HepG2 (cell line): ENCODE results near the gene PTGIR. TPM values are rescaled to one million over a fixed set of nuclear protein-coding genes. Genes with fewer than 3 reads are reported as not detected.

Source experiments
- ATAC-seq: fragments of 200-7000 bp; cut with Tn5 transposase; 3 replicates; pipeline ENCODE4 v1.9.1; 2020; ENCODE audit warnings: mild to moderate bottlenecking, moderate library complexity
- BruUV-seq: library from RNA; stranded (reverse); fragments of 400-500 nt; replicated peaks from 2 replicates; lab custom pipeline; 2021; lab: Mats Ljungman, UMichigan
- CTCF ChIA-PET: fragments of 300-600 bp; formaldehyde crosslinking; extraction: SDS; loops from one replicate; lab custom pipeline; 2021; ENCODE audit warnings: low total read pairs, inconsistent platforms, low intra/inter-chr PET ratio; lab: Yijun Ruan, JAX
- POLR2A ChIA-PET: fragments of 350-600 bp; sonication (Branson Sonifier 250); formaldehyde crosslinking; loops from one replicate; lab custom pipeline; 2020; ENCODE audit warnings: antibody characterized with exemption, inconsistent platforms; lab: Yijun Ruan, JAX
- DNase-seq: peaks from one replicate; pipeline ENCODE4 v3.0.0-alpha.2; 2015; ENCODE audit warnings: low spot score
- FAIRE-seq: peaks from 3 replicates; lab custom pipeline; 2011; peaks lifted over from hg19 to GRCh38; lab: Jason Lieb, UNC
- H2AFZ ChIP-seq: one replicate; pipeline ENCODE4 v1.6.1; 2011; ENCODE audit warnings: low read length, inconsistent platforms
- H3K27ac ChIP-seq: fragments of 300-600 bp; 3 replicates; pipeline ENCODE4 v1.8.0; 2011; ENCODE audit warnings: mixed run types, mild to moderate bottlenecking, mixed read lengths, low read length, inconsistent platforms; ENCODE audit not compliant: insufficient read depth; ENCODE audit errors: extremely low read length
- H3K27me3 ChIP-seq, 2 experiments: fragments of 200-600 bp in 1 of 2; 2 replicates in 1 of 2; 3 replicates in 1 of 2; pipeline versions ENCODE4 v1.6.0 to v1.8.0; 2011; ENCODE audit warnings: low read length in 2 of 2, mild to moderate bottlenecking in 2 of 2, moderate library complexity in 2 of 2, inconsistent platforms in 1 of 2; ENCODE audit not compliant: insufficient read depth in 2 of 2, control insufficient read depth in 1 of 2
- H3K36me3 ChIP-seq, 2 experiments: fragments of 200-600 bp in 1 of 2; replicated peaks in 1 of 2; 2 replicates in 1 of 2; 3 replicates in 1 of 2; pipeline versions ENCODE4 v1.5.1 to v1.8.0; 2011; ENCODE audit warnings: low read length in 2 of 2, inconsistent platforms in 1 of 2; ENCODE audit not compliant: insufficient read depth in 2 of 2, control insufficient read depth in 1 of 2
- H3K4me1 ChIP-seq: 2 replicates; pipeline ENCODE4 v1.5.1; 2012; ENCODE audit warnings: low read length, inconsistent platforms; ENCODE audit not compliant: insufficient read depth
- H3K4me2 ChIP-seq: 2 replicates; pipeline ENCODE4 v1.6.0; 2011; ENCODE audit warnings: low read depth, low read length, inconsistent platforms
- H3K4me3 ChIP-seq, 3 experiments: fragments of 200-600 bp in 1 of 3; sonication (generic), shearing (Covaris generic) in 1 of 3; replicated peaks in 1 of 3; 2 replicates each; pipeline ENCODE4 v1.5.1; 2011 to 2016; ENCODE audit warnings: low read length in 3 of 3, inconsistent platforms in 2 of 3, low read depth in 2 of 3, mild to moderate bottlenecking in 2 of 3, control low read depth in 1 of 3, mixed read lengths in 1 of 3; ENCODE audit not compliant: insufficient read depth in 1 of 3
- H3K79me2 ChIP-seq: one replicate; pipeline ENCODE4 v1.6.1; 2011; ENCODE audit warnings: low read length, inconsistent platforms; ENCODE audit not compliant: insufficient read depth
- H3K9ac ChIP-seq: 2 replicates; pipeline ENCODE4 v1.6.0; 2011; ENCODE audit warnings: mild to moderate bottlenecking, low read depth, low read length, inconsistent platforms; ENCODE audit not compliant: insufficient read depth
- H3K9me3 ChIP-seq: 2 replicates; pipeline ENCODE4 v1.5.1; 2012; ENCODE audit warnings: mild to moderate bottlenecking, low read length
- H4K20me1 ChIP-seq: 2 replicates; pipeline ENCODE4 v1.6.0; 2011; ENCODE audit warnings: inconsistent platforms, mild to moderate bottlenecking, low read length, moderate library complexity; ENCODE audit not compliant: insufficient read depth
- AGO2 ChIP-seq: fragments of 200-400 bp; formaldehyde crosslinking; optimal IDR thresholded peaks from 2 replicates; pipeline ENCODE3; 2017; ENCODE audit warnings: mild to moderate bottlenecking, low read depth, low read length, moderate library complexity
- whole genome bisulfite sequencing: methylation state at CpG from one replicate; pipeline ENCODE4 v1.1.6; 2017; ENCODE audit warnings: low lambda C conversion rate; 5-methylcytosine and 5-hydroxymethylcytosine counted together
- in situ Hi-C: cut with HindIII; loops from 2 replicates; pipeline ENCODE4 v1.10.0; 2017; ENCODE audit warnings: low pct_unique_long_range_greater_than_20kb; ENCODE audit not compliant: extremely low pct_ligation_motif_present
- intact Hi-C: fragments of 100-400 bp; cut with micrococcal nuclease; formaldehyde crosslinking; loops from one replicate; pipeline ENCODE4 v1.10.0; 2022; ENCODE audit not compliant: unreplicated experiment
- polyA plus RNA-seq, 8 experiments: library from polyadenylated mRNA; depleted of rRNA in 3 of 8; stranded (reverse) in 7 of 8; unstranded in 1 of 8; fragments of >200 nt; fragmentation: Illumina TruSeq in 4 of 8; extraction: Trizol in 4 of 8; gene quantifications; 2 replicates each; pipeline versions ENCODE4 v1.2.1 to v1.2.3, GENCODE V29; 2011 to 2016; ENCODE audit warnings: low read depth in 4 of 8, missing spikeins in 1 of 8, mixed read lengths in 1 of 8; ENCODE audit not compliant: insufficient read depth in 1 of 8
- total RNA-seq, 5 experiments: library from RNA; depleted of rRNA; stranded (reverse); fragments of >200 nt; fragmentation: Illumina TruSeq; extraction: Trizol; gene quantifications; 2 replicates each; pipeline ENCODE4 v1.2.3, GENCODE V29; 2016; ENCODE audit warnings: low read depth in 1 of 5
- TF ChIP-seq, protein P1 (sequence below): sonication (generic); formaldehyde crosslinking; IDR thresholded peaks from 2 replicates; pipeline ENCODE4 v1.4.0; 2020; ENCODE audit warnings: low read depth, missing genetic modification reagents

The PTGIR gene
- total and polyA plus RNA-seq, 2 of the 13 experiments (the other 11 are each of a cell fraction or from before 2014, with no cell fraction given), result not detected

DNA sequence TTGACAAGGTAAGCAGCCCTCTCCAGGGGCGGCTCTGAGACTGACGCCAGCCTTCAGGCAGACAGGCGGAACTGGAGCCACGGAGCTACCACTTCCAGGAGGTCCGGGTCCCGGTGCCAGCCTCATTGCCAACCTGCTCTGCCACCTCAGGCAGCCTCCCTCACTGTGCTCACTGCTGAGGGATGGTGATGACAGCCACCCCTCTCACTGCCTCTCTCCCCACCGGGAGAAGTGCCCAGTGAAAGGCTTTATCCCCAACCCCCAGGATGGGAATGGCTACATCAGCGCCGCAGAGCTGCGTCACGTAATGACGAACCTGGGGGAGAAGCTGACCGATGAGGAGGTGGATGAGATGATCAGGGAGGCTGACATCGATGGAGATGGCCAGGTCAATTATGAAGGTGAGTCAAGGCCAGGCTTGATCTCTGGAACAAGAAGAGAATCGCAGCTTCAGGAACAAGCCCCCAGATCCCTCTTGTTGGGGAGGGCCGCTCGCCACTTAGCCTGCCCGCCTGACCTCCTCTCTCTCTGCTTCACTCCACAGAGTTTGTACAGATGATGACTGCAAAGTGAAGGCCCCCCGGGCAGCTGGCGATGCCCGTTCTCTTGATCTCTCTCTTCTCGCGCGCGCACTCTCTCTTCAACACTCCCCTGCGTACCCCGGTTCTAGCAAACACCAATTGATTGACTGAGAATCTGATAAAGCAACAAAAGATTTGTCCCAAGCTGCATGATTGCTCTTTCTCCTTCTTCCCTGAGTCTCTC is 16.1 kb downstream of the PTGIR start:
- ATAC-seq, result no peak
- CTCF ChIA-PET, result no interaction called here

More for the DNA sequence above, 16.1 kb downstream of the PTGIR start:
- Histone ChIP-seq H3K4me3 (no peak overlapping the region), H4K20me1 (peaks cover 10% of the 10 kb centered on the region; the same call in 1 of the 2 replicates), H3K79me2 (peaks cover 15% of the 10 kb centered on the region), H3K36me3 (peaks cover 30 to 55% of the 10 kb centered on the region in 2 experiments; a peak in 4 of 5 replicates), H3K9ac (no peak overlapping the region), H3K27me3 (no peaks in the 10 kb centered on the region), H3K4me1 (peaks cover 23% of the 10 kb centered on the region), H3K27ac (no peak overlapping the region), H3K9me3 (no peaks in the 10 kb centered on the region), H2AFZ (no peak overlapping the region), H3K4me2 (no peak overlapping the region)
- intact Hi-C loops (no loop called here), in situ Hi-C loops (no loop called here)
- no TSS peak for BruUV-seq
- no peak for FAIRE-seq
- peak; percentile 55 for TF ChIP-seq AGO2
- TF ChIP-seq, protein P1, sequence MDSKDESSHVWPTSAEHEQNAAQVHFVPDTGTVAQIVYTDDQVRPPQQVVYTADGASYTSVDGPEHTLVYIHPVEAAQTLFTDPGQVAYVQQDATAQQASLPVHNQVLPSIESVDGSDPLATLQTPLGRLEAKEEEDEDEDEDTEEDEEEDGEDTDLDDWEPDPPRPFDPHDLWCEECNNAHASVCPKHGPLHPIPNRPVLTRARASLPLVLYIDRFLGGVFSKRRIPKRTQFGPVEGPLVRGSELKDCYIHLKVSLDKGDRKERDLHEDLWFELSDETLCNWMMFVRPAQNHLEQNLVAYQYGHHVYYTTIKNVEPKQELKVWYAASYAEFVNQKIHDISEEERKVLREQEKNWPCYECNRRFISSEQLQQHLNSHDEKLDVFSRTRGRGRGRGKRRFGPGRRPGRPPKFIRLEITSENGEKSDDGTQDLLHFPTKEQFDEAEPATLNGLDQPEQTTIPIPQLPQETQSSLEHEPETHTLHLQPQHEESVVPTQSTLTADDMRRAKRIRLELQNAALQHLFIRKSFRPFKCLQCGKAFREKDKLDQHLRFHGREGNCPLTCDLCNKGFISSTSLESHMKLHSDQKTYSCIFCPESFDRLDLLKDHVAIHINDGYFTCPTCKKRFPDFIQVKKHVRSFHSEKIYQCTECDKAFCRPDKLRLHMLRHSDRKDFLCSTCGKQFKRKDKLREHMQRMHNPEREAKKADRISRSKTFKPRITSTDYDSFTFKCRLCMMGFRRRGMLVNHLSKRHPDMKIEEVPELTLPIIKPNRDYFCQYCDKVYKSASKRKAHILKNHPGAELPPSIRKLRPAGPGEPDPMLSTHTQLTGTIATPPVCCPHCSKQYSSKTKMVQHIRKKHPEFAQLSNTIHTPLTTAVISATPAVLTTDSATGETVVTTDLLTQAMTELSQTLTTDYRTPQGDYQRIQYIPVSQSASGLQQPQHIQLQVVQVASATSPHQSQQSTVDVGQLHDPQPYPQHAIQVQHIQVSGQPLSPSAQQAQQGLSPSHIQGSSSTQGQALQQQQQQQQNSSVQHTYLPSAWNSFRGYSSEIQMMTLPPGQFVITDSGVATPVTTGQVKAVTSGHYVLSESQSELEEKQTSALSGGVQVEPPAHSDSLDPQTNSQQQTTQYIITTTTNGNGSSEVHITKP (CRISPR knock-in tag), result no peak
- WGBS, result 96% methylated on average over 27 of the region's 27 CpGs
- POLR2A ChIA-PET, result no interaction called here
- DNase-seq, result no peak
